HEK293 (cell line): ENCODE results near the gene CLASRP.

Experiments
- CTCF ChIP-seq: fragments of 450-650 bp; formaldehyde crosslinking; IDR thresholded peaks from 2 replicates; pipeline ENCODE4 v1.5.1; 2016; ENCODE audit warnings: missing biosample characterization, missing genetic modification characterization
- KLF10 ChIP-seq: fragments of 450-650 bp; IDR thresholded peaks from 2 replicates; pipeline ENCODE4 v1.5.1; 2018; ENCODE audit warnings: missing biosample characterization, mild to moderate bottlenecking, missing genetic modification characterization
- PRDM1 ChIP-seq: fragments of 450-650 bp; formaldehyde crosslinking; IDR thresholded peaks from 2 replicates; pipeline ENCODE4; 2016; ENCODE audit warnings: missing biosample characterization, missing genetic modification characterization
- RBAK ChIP-seq: fragments of 450-650 bp; formaldehyde crosslinking; IDR thresholded peaks from 2 replicates; pipeline ENCODE4 v1.5.1; 2016; ENCODE audit warnings: missing biosample characterization, missing genetic modification characterization
- ZBTB11 ChIP-seq: fragments of 450-650 bp; formaldehyde crosslinking; conservative IDR thresholded peaks from 2 replicates; pipeline ENCODE4 v1.5.1; 2016; ENCODE audit warnings: low read depth, missing biosample characterization, missing genetic modification characterization
- ZNF274 ChIP-seq, 2 experiments: fragments of 200-500 bp in 1 of 2; fragments of 450-650 bp in 1 of 2; sonication (Bioruptor generic) in 1 of 2; formaldehyde crosslinking in 1 of 2; IDR thresholded peaks; 2 replicates each; pipeline versions ENCODE4 v1.5.1 to v1.6.1; 2014 to 2016; ENCODE audit warnings: borderline replicate concordance in 1 of 2, inconsistent platforms in 1 of 2, low read length in 1 of 2, missing biosample characterization in 1 of 2, missing genetic modification characterization in 1 of 2
- ZNF621 ChIP-seq: fragments of 450-650 bp; formaldehyde crosslinking; IDR thresholded peaks from 2 replicates; pipeline ENCODE4 v1.5.1; 2017; ENCODE audit warnings: missing biosample characterization, missing genetic modification characterization
- ZNF837 ChIP-seq: fragments of 450-650 bp; formaldehyde crosslinking; IDR thresholded peaks from 2 replicates; pipeline ENCODE4 v1.5.1; 2016; ENCODE audit warnings: missing biosample characterization, missing genetic modification characterization
- TF ChIP-seq, protein P1 (sequence below): fragments of 450-650 bp; formaldehyde crosslinking; IDR thresholded peaks from 2 replicates; pipeline ENCODE4 v1.5.1; 2016; ENCODE audit warnings: missing biosample characterization, missing genetic modification characterization
- TF ChIP-seq, protein P2 (sequence below): fragments of 450-650 bp; formaldehyde crosslinking; IDR thresholded peaks from 2 replicates; pipeline ENCODE4 v1.5.1; 2017; ENCODE audit warnings: missing biosample characterization, missing genetic modification characterization
- TF ChIP-seq, protein P3 (sequence below): fragments of 450-650 bp; formaldehyde crosslinking; optimal IDR thresholded peaks from 2 replicates; pipeline ENCODE3; 2016; ENCODE audit warnings: missing biosample characterization, mild to moderate bottlenecking, missing genetic modification characterization

DNA sequence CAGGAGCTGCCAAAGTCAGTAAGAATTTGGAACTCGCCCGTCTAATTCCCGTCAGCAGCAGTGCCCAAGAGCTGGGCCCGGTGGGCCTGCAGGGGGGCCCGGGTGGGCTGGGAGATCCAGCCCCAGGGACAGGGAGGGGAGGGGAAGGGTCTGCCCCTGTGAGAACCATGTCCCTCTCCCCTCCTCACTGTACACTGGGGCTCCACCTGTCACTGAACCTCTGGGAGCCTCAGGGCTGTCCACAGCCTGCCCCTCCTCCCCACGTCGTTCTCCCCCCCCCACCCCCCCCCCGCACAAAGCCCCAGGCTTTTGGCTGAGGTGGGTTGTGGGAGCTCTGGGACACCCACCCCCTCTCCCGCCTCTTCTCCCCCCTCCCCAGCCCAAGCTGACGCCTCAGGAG lies 29.2 kb downstream of the CLASRP start:
- TF ChIP-seq, protein P1, sequence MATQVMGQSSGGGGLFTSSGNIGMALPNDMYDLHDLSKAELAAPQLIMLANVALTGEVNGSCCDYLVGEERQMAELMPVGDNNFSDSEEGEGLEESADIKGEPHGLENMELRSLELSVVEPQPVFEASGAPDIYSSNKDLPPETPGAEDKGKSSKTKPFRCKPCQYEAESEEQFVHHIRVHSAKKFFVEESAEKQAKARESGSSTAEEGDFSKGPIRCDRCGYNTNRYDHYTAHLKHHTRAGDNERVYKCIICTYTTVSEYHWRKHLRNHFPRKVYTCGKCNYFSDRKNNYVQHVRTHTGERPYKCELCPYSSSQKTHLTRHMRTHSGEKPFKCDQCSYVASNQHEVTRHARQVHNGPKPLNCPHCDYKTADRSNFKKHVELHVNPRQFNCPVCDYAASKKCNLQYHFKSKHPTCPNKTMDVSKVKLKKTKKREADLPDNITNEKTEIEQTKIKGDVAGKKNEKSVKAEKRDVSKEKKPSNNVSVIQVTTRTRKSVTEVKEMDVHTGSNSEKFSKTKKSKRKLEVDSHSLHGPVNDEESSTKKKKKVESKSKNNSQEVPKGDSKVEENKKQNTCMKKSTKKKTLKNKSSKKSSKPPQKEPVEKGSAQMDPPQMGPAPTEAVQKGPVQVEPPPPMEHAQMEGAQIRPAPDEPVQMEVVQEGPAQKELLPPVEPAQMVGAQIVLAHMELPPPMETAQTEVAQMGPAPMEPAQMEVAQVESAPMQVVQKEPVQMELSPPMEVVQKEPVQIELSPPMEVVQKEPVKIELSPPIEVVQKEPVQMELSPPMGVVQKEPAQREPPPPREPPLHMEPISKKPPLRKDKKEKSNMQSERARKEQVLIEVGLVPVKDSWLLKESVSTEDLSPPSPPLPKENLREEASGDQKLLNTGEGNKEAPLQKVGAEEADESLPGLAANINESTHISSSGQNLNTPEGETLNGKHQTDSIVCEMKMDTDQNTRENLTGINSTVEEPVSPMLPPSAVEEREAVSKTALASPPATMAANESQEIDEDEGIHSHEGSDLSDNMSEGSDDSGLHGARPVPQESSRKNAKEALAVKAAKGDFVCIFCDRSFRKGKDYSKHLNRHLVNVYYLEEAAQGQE, result no peak
- no peak for TF ChIP-seq ZBTB11 (tag by site-specific recombination)
- TF ChIP-seq ZNF274 (IDR thresholded peaks at IDR 0.05; ENCODE audit: low read length), result no peak
- no peak for TF ChIP-seq ZNF274 (tag by site-specific recombination; IDR thresholded peaks at IDR 0.05; ENCODE audit: borderline replicate concordance)
- TF ChIP-seq RBAK (tag by site-specific recombination), result no peak
- no peak for TF ChIP-seq KLF10 (tag by site-specific recombination)
- no peak for TF ChIP-seq CTCF (tag by site-specific recombination)
- TF ChIP-seq, protein P2, sequence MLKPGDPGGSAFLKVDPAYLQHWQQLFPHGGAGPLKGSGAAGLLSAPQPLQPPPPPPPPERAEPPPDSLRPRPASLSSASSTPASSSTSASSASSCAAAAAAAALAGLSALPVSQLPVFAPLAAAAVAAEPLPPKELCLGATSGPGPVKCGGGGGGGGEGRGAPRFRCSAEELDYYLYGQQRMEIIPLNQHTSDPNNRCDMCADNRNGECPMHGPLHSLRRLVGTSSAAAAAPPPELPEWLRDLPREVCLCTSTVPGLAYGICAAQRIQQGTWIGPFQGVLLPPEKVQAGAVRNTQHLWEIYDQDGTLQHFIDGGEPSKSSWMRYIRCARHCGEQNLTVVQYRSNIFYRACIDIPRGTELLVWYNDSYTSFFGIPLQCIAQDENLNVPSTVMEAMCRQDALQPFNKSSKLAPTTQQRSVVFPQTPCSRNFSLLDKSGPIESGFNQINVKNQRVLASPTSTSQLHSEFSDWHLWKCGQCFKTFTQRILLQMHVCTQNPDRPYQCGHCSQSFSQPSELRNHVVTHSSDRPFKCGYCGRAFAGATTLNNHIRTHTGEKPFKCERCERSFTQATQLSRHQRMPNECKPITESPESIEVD (tag by site-specific recombination), result no peak
- no peak for TF ChIP-seq PRDM1 (tag by site-specific recombination)
- TF ChIP-seq ZNF837 (tag by site-specific recombination), result no peak
- TF ChIP-seq, protein P3, sequence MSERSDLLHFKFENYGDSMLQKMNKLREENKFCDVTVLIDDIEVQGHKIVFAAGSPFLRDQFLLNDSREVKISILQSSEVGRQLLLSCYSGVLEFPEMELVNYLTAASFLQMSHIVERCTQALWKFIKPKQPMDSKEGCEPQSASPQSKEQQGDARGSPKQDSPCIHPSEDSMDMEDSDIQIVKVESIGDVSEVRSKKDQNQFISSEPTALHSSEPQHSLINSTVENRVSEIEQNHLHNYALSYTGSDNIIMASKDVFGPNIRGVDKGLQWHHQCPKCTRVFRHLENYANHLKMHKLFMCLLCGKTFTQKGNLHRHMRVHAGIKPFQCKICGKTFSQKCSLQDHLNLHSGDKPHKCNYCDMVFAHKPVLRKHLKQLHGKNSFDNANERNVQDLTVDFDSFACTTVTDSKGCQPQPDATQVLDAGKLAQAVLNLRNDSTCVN (tag by site-specific recombination), result no peak
- no peak for TF ChIP-seq ZNF621 (tag by site-specific recombination)
